ENCODE measurements around the gene TTC27.
A peak's percentile ranks its signal among the peaks of the same experiment; 100 is the strongest.
"Not testable (repeated sequence)": the region's sequence is repeated elsewhere in the genome, so short reads cannot be mapped to it uniquely, and the experiment has no call there.

The TTC27 gene

GRCh38 chr2:32838418-32838817, 210.6 kb downstream of the TTC27 start:
- Histone ChIP-seq H3K27ac (no peak overlapping the region), H3K4me2 (peak overlapping the region in 1 of 11 experiments; percentile 1; a peak in 1 of 22 replicates), H3K27me3 (no peaks in the 10 kb centered on the region), H3K36me3 (no peaks in the 10 kb centered on the region), H3K9me3 (replicated peaks in 1 of 11) (no peaks in the 10 kb centered on the region), H3K9ac (no peak overlapping the region), H3K4me3 (no peak overlapping the region), H3K4me1 (peaks cover 0 to 11% (median 0%) of the 10 kb centered on the region in 10 experiments; a peak in 4 of 20 replicates), H4K20me1 (no peaks in the 10 kb centered on the region)
- no peak for TF ChIP-seq Cebpa-rat (IDR thresholded peaks at IDR 0.05)

GRCh38 chr2:32838949-32839348, 211.1 kb downstream of the TTC27 start:
- H3K4me2 ChIP-seq, result no peak overlapping the region

GRCh38 chr2:32841931-32842898, 214.4 kb downstream of the TTC27 start:
- TF ChIP-seq Cebpa-rat (IDR thresholded peaks at IDR 0.05), result no peak

More at GRCh38 chr2:32838949-32839348, 211.1 kb downstream of the TTC27 start:
- H3K4me1 ChIP-seq, result peaks cover 0 to 11% (median 0%) of the 10 kb centered on the region in 10 experiments; a peak in 4 of 20 replicates
- no peak overlapping the region for H3K27ac ChIP-seq
- no peaks in the 10 kb centered on the region for H4K20me1 ChIP-seq
- TF ChIP-seq Cebpa-rat (IDR thresholded peaks at IDR 0.05), result no peak
- H3K9me3 ChIP-seq (replicated peaks in 1 of 11), result 0 out of 22 replicates have a peak, but pooled peaks cover 0 to under 1% (median 0%) of the 10 kb centered on the region in 11 experiments
- H3K9ac ChIP-seq, result no peak overlapping the region
- no peaks in the 10 kb centered on the region for H3K36me3 ChIP-seq
- no peak overlapping the region for H3K4me3 ChIP-seq
- no peaks in the 10 kb centered on the region for H3K27me3 ChIP-seq

GRCh38 chr2:32843699-32844098, 215.8 kb downstream of the TTC27 start:
- peaks cover 0 to 5% (median 0%) of the 10 kb centered on the region in 10 experiments; a peak in 2 of 20 replicates for H3K4me1 ChIP-seq
- H3K9me3 ChIP-seq (replicated peaks in 1 of 11), result peaks cover 16 to 28% (median 20%) of the 10 kb centered on the region in 11 experiments; a peak in 21 of 22 replicates
- no peak for TF ChIP-seq Cebpa-rat (IDR thresholded peaks at IDR 0.05)
- H3K9ac ChIP-seq, result no peak overlapping the region
- H3K36me3 ChIP-seq, result no peaks in the 10 kb centered on the region
- H3K4me2 ChIP-seq, result no peak overlapping the region
- no peaks in the 10 kb centered on the region for H3K27me3 ChIP-seq
- H3K4me3 ChIP-seq, result no peak overlapping the region
- H4K20me1 ChIP-seq, result no peaks in the 10 kb centered on the region
- H3K27ac ChIP-seq, result no peak overlapping the region

More at GRCh38 chr2:32841931-32842898, 214.4 kb downstream of the TTC27 start:
- Histone ChIP-seq H3K27ac (no peak overlapping the region), H3K4me2 (no peak overlapping the region), H3K4me3 (no peak overlapping the region), H3K9ac (no peak overlapping the region), H4K20me1 (no peaks in the 10 kb centered on the region), H3K27me3 (no peaks in the 10 kb centered on the region), H3K36me3 (no peaks in the 10 kb centered on the region), H3K9me3 (replicated peaks in 1 of 11) (peaks cover 16 to 28% (median 20%) of the 10 kb centered on the region in 11 experiments; a peak in 21 of 22 replicates), H3K4me1 (peaks cover 0 to 11% (median 0%) of the 10 kb centered on the region in 10 experiments; a peak in 3 of 20 replicates)

DNA sequence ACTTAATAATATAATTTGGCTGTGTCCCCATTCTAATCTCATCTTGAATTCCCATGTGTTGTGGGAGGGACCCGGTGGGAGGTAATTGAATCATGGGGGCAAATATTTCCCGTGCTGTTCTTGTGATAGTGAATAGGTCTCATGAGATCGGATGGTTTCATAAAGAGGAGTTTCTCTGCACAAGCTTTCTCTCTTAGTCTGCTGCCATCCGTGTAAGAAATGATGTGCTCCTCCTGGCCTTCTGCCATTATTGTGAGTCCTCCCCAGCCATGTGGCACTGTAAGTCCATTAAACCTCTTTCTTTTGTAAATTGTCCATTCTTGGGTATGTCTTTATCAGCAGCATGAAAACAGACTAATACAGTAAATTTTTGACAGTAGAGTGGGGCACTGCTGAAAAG, 216.4 kb downstream of the TTC27 start:
- H3K9ac ChIP-seq, result no peak overlapping the region
- no peak for TF ChIP-seq Cebpa-rat (IDR thresholded peaks at IDR 0.05)
- H3K9me3 ChIP-seq (replicated peaks in 1 of 11), result peaks cover 16 to 28% (median 20%) of the 10 kb centered on the region in 11 experiments; a peak in 21 of 22 replicates
- no peak overlapping the region for H3K4me3 ChIP-seq
- H4K20me1 ChIP-seq, result no peaks in the 10 kb centered on the region
- H3K27ac ChIP-seq, result no peak overlapping the region
- H3K4me2 ChIP-seq, result no peak overlapping the region
- H3K27me3 ChIP-seq, result no peaks in the 10 kb centered on the region
- H3K36me3 ChIP-seq, result no peaks in the 10 kb centered on the region
- no peaks in the 10 kb centered on the region for H3K4me1 ChIP-seq

- H3K27me3 ChIP-seq, H3K36me3 ChIP-seq, H3K4me2 ChIP-seq, H3K9ac ChIP-seq, H3K4me3 ChIP-seq, H3K4me1 ChIP-seq, H4K20me1 ChIP-seq, H3K27ac ChIP-seq: not testable (repeated sequence)
- peaks cover 16 to 28% (median 20%) of the 10 kb centered on the region in 11 experiments; a peak in 21 of 22 replicates for H3K9me3 ChIP-seq (replicated peaks in 1 of 11)
Observed at GRCh38 chr2:32846274-32846673, 218.4 kb downstream of the TTC27 start.

GRCh38 chr2:32847734-32848133, 219.9 kb downstream of the TTC27 start:
- H3K4me1 ChIP-seq, result no peaks in the 10 kb centered on the region
- no peak overlapping the region for H3K9ac ChIP-seq
- peaks cover 16 to 28% (median 20%) of the 10 kb centered on the region in 11 experiments; a peak in 21 of 22 replicates for H3K9me3 ChIP-seq (replicated peaks in 1 of 11)
- H3K36me3 ChIP-seq, result no peaks in the 10 kb centered on the region
- no peak overlapping the region for H3K4me3 ChIP-seq
- H3K27ac ChIP-seq, result no peak overlapping the region
- no peak for TF ChIP-seq Cebpa-rat (IDR thresholded peaks at IDR 0.05)
- H3K27me3 ChIP-seq, result no peaks in the 10 kb centered on the region
- no peaks in the 10 kb centered on the region for H4K20me1 ChIP-seq
- no peak overlapping the region for H3K4me2 ChIP-seq

- Histone ChIP-seq H3K36me3 (no peaks in the 10 kb centered on the region), H3K4me3 (no peak overlapping the region), H3K9me3 (replicated peaks in 1 of 11) (peaks cover 16 to 22% (median 20%) of the 10 kb centered on the region in 11 experiments; a peak in 21 of 22 replicates), H3K4me1 (no peaks in the 10 kb centered on the region), H4K20me1 (no peaks in the 10 kb centered on the region), H3K9ac (no peak overlapping the region), H3K4me2 (no peak overlapping the region), H3K27me3 (no peaks in the 10 kb centered on the region), H3K27ac (no peak overlapping the region)
- no peak for TF ChIP-seq Cebpa-rat (IDR thresholded peaks at IDR 0.05)
Observed at GRCh38 chr2:32849456-32850194, 221.8 kb downstream of the TTC27 start.

Measured in BLaER1 treated with 17β-estradiol and CSF1 and Interleukin-3, amounts not matched to agents 10 nM and 100 nM (cell line).